GM21619 (cell line): ENCODE results near the gene NTRK3.
"Not testable (repeated sequence)": the region's sequence is repeated elsewhere in the genome, so short reads cannot be mapped to it uniquely, and the experiment has no call there.

Experiments used
- ATAC-seq: cut with Tn5 transposase; IDR thresholded peaks from one replicate; pipeline ENCODE4 v1.9.1; 2021; ENCODE audit not compliant: unreplicated experiment

Gene NTRK3

GRCh38 chr15:87850916-87851315 lies 405.6 kb downstream of the NTRK3 start:
- ATAC-seq: no peak

- ATAC-seq: no peak
Measured at GRCh38 chr15:87849181-87849580, 407.4 kb downstream of the NTRK3 start.

GRCh38 chr15:87848012-87848411 lies 408.5 kb downstream of the NTRK3 start:
- ATAC-seq: no peak

DNA sequence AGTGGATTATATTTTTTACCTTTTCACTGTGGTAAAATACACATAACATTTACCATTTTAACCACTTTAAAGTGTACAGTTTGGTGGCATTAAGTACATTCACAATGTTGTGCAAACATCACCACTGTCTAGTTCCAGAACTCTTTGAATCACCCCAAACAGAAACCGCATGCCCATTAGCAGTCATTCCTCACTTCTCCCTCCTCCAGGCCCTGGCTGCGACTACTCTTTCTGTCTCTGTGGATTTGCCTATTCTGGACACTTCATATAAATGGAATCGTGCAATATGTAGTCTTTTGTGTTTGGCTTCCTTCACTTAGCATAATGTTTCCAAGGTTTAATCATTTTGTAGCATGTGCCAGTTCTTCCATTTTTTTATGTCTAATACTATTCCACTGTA lies 409.8 kb downstream of the NTRK3 start:
- ATAC-seq: no peak

GRCh38 chr15:87843312-87843711 lies 413.2 kb downstream of the NTRK3 start:
- no peak for ATAC-seq

GRCh38 chr15:87841426-87841998 lies 415.0 kb downstream of the NTRK3 start:
- no peak for ATAC-seq

DNA sequence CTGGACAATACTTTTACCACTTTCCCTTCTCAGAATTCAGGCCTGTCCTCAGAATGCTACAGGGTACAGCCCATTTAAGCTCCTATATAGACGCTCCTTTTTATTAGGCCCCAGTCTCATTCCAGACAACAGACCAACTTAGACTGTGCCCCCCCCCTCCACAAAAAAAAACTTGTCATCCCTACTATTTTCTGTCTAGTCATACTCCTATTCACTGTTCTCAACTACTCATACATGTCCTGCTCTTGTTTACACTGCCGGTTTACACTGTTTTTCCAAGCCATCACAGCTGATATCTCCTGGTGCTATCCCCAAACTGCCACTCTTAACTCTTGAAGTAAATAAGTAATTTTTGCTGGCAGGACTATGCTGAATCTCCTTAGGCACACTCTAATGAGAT lies 420.7 kb downstream of the NTRK3 start:
- not testable (repeated sequence) for ATAC-seq

DNA sequence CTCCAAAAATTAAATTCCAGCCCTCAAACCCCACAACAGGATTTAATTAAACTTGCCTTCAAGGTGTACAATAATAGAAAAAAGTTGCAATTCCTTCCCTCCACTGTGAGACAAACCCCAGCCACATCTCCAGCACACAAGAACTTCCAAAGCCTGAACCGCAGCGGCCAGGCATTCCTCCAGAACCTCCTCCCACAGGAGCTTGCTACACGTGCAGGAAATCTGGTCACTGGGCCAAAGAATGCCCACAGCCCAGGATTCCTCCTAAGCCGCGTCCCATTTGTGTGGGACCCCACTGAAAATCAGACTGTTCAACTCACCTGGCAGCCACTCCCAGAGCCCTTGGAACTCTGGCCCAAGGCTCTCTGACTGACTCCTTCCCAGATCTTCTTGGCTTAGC lies 423.2 kb downstream of the NTRK3 start:
- not testable (repeated sequence) for ATAC-seq

- no peak for ATAC-seq
Measured at GRCh38 chr15:87829332-87830050, 427.0 kb downstream of the NTRK3 start.

GRCh38 chr15:87828608-87829007 lies 427.9 kb downstream of the NTRK3 start:
- ATAC-seq: no peak

GRCh38 chr15:87827131-87827530 lies 429.4 kb downstream of the NTRK3 start:
- ATAC-seq: no peak

DNA sequence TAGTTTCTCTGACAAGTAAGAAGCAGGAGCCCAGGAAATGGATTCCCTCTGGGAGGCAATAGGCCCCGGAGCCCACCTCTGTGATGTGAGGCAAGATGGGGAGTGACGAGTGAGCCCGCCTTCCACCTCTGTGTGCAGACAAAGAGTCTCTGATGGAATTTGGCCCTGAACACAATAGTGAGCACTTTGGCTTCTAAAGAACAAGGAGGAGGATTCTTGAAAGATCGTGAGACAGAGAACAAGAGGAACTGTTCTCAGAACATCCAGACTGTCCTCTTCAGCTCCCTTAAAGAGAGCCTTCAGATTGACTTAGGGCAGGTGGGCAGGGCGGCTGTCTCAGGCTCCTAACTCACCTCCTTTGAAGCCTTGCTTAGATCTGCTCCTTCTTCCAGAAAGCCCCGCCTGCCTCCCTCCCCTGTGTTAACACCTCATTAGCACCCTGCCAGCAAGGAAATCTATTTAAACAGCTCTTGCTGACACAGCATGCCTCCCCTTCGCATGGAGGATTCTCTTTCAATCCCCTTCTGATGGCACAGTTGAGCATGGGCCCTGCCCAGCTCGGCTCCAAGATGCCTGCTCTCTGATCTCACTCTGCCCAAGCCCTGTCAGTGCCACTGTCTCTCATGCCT lies 430.3 kb downstream of the NTRK3 start:
- ATAC-seq: no peak

DNA sequence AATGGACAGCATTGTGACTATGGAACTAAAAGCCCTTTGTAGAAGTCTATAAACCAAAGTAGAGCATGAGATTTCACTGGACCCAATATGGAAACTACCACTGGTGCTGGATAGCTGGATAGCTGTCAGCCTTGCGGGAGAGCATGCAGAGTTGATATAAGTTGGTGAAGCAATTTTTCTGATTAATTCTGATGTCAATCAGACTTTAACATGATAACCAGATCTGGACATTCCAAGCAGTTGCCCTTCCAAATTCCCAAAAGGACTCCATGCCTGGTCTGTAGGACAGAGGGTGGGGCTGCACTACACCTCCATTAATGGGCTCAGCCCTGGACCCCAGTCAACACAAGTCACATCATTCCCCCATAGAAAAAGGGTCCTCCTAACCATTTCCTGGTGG lies 437.8 kb downstream of the NTRK3 start:
- no peak for ATAC-seq

DNA sequence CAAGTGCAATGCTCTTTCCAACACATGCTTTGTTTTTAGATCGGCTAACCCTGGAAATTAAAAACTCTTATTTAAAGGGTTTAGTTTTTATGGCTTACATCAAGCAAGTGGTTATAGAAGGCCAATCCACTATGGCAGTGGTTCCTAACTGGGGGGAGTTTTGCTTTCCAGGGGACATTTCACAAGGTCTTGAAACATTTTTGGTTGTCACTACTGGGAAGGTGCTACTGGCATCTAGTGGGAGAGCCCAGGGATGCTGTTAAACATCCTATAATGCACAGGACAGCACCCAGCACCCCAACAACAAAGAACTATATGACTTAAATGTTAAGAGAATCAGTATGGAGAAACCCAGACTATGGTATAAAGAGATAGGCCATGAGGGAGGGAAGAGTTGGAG lies 439.0 kb downstream of the NTRK3 start:
- ATAC-seq: no peak

GRCh38 chr15:87816811-87817210 lies 439.7 kb downstream of the NTRK3 start:
- ATAC-seq: no peak

DNA sequence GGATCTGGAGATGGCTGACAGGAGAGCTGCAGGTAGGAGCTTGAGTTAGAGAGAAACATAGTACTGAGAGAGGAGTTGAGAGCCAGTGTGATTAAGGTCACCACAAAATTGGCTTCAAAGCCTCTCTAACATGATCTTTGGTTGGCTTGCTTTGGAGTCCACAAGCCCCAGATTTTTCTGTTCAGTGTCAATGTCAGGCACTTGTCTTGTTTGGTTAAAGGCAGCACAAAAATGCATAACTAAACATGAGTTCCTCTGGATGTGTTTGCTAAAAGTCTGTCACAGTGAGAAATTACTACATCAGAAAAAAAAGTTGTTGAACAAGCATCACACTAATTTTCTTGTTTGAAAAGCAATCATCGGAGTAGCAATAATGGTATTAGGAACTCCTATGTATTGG lies 440.5 kb downstream of the NTRK3 start:
- ATAC-seq: no peak
